HL-60 (cell line): Measurements from ENCODE around the gene PDCD2L.

ENCODE experiments used
- TF ChIP-seq, protein P1 (sequence below): IDR thresholded peaks from one replicate; pipeline ENCODE4 v1.5.1; 2011; ENCODE audit warnings: low read length, control low read depth, inconsistent platforms; ENCODE audit not compliant: insufficient read depth
- TF ChIP-seq, protein P2 (sequence below): IDR thresholded peaks from 2 replicates; pipeline ENCODE4 v1.6.1; 2012; ENCODE audit warnings: low read depth; ENCODE audit not compliant: insufficient replicate concordance

DNA sequence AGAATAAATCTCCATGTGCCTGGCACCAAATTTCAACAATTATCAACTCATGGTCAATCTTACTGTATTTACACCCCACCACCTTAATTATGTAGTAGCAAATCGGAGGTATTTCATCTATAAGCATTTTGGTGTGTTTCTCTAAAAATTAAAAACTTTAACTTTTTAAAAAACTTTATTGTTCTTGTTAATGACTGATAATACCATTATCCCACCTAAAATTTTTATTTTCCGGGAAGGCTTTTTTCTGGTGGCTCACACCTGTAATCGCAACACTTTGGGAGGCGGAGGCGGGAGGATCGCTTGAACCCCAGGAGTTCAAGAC, 453 bp upstream of the PDCD2L start:
- TF ChIP-seq, protein P1, sequence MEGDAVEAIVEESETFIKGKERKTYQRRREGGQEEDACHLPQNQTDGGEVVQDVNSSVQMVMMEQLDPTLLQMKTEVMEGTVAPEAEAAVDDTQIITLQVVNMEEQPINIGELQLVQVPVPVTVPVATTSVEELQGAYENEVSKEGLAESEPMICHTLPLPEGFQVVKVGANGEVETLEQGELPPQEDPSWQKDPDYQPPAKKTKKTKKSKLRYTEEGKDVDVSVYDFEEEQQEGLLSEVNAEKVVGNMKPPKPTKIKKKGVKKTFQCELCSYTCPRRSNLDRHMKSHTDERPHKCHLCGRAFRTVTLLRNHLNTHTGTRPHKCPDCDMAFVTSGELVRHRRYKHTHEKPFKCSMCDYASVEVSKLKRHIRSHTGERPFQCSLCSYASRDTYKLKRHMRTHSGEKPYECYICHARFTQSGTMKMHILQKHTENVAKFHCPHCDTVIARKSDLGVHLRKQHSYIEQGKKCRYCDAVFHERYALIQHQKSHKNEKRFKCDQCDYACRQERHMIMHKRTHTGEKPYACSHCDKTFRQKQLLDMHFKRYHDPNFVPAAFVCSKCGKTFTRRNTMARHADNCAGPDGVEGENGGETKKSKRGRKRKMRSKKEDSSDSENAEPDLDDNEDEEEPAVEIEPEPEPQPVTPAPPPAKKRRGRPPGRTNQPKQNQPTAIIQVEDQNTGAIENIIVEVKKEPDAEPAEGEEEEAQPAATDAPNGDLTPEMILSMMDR = no peak
- TF ChIP-seq, protein P2, sequence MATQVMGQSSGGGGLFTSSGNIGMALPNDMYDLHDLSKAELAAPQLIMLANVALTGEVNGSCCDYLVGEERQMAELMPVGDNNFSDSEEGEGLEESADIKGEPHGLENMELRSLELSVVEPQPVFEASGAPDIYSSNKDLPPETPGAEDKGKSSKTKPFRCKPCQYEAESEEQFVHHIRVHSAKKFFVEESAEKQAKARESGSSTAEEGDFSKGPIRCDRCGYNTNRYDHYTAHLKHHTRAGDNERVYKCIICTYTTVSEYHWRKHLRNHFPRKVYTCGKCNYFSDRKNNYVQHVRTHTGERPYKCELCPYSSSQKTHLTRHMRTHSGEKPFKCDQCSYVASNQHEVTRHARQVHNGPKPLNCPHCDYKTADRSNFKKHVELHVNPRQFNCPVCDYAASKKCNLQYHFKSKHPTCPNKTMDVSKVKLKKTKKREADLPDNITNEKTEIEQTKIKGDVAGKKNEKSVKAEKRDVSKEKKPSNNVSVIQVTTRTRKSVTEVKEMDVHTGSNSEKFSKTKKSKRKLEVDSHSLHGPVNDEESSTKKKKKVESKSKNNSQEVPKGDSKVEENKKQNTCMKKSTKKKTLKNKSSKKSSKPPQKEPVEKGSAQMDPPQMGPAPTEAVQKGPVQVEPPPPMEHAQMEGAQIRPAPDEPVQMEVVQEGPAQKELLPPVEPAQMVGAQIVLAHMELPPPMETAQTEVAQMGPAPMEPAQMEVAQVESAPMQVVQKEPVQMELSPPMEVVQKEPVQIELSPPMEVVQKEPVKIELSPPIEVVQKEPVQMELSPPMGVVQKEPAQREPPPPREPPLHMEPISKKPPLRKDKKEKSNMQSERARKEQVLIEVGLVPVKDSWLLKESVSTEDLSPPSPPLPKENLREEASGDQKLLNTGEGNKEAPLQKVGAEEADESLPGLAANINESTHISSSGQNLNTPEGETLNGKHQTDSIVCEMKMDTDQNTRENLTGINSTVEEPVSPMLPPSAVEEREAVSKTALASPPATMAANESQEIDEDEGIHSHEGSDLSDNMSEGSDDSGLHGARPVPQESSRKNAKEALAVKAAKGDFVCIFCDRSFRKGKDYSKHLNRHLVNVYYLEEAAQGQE = no peak
